Muscle of leg (tissue), 11 donors: ENCODE data around the gene GPC3. TPM values are rescaled to one million over a fixed set of nuclear protein-coding genes. Genes with fewer than 3 reads are reported as not detected.
"Not testable (repeated sequence)": the region's sequence is repeated elsewhere in the genome, so short reads cannot be mapped to it uniquely, and the experiment has no call there.

Experiments used
- DNase-seq: peaks from one replicate; pipeline ENCODE4 v3.0.0; 2013
- H3K27ac ChIP-seq: one replicate; pipeline ENCODE4 v1.5.1; 2013; ENCODE audit warnings: mild to moderate bottlenecking, low read length, control low read depth
- H3K27me3 ChIP-seq: one replicate; pipeline ENCODE4 v1.6.1; 2013; ENCODE audit warnings: low read length; ENCODE audit not compliant: control insufficient read depth, insufficient read depth
- H3K36me3 ChIP-seq: one replicate; pipeline ENCODE4 v1.6.1; 2013; ENCODE audit warnings: low read length; ENCODE audit not compliant: control insufficient read depth, insufficient read depth
- H3K4me1 ChIP-seq: one replicate; pipeline ENCODE4 v1.6.1; 2013; ENCODE audit warnings: low read length; ENCODE audit not compliant: control insufficient read depth, insufficient read depth
- H3K4me3 ChIP-seq: one replicate; pipeline ENCODE4 v1.5.1; 2013; ENCODE audit warnings: low read length, control low read depth
- H3K9me3 ChIP-seq: replicated peaks from 2 replicates; pipeline ENCODE4 v1.6.1; 2013; ENCODE audit warnings: low read depth, low read length; ENCODE audit not compliant: control insufficient read depth
- WGBS: methylation state at CpG from one replicate; pipeline ENCODE4 v1.1.5; 2013; ENCODE audit warnings: missing lambda C conversion rate; ENCODE audit not compliant: insufficient coverage; 5-methylcytosine and 5-hydroxymethylcytosine counted together
- polyA plus RNA-seq, 8 donors: library from polyadenylated mRNA; unstranded; fragments of 120-200 nt; gene quantifications; one replicate each; pipeline versions ENCODE4 v1.2.1 to v1.2.3, GENCODE V29; 2013; ENCODE audit warnings: inconsistent platforms in 1 of 8, low replicate concordance in 1 of 8; ENCODE audit not compliant: insufficient read length in 8 of 8, insufficient read depth in 1 of 8
- total RNA-seq: library from RNA; stranded (reverse); fragments of 120-200 nt; gene quantifications from one replicate; pipeline ENCODE4 v1.2.4, GENCODE V29; 2013

The GPC3 gene
- total and polyA plus RNA-seq, 9 donors = 271 to 581 (median 367) TPM

GRCh38 chrX:133533249-133533648, 452.1 kb downstream of the GPC3 start:
- Histone ChIP-seq H3K27me3 (peaks cover 9% of the 10 kb centered on the region), H3K4me1 (no peaks in the 10 kb centered on the region), H3K4me3 (no peak overlapping the region), H3K36me3 (peaks cover 4% of the 10 kb centered on the region), H3K9me3 (no peaks in the 10 kb centered on the region), H3K27ac (no peak overlapping the region)
- WGBS = 73% methylated on average over 2 of the region's 3 CpGs
- no peak for DNase-seq

GRCh38 chrX:133530960-133531359, 454.4 kb downstream of the GPC3 start:
- Histone ChIP-seq H3K27ac (no peak overlapping the region), H3K4me3 (no peak overlapping the region), H3K27me3 (peaks cover 3% of the 10 kb centered on the region), H3K4me1 (no peaks in the 10 kb centered on the region), H3K36me3 (peaks cover 4% of the 10 kb centered on the region), H3K9me3 (no peaks in the 10 kb centered on the region)
- DNase-seq = peak; percentile 55
- WGBS = 77% methylated on average over 4 of the region's 6 CpGs

- no peaks in the 10 kb centered on the region for H3K9me3 ChIP-seq
- H3K4me3 ChIP-seq = no peak overlapping the region
- DNase-seq = no peak
- peaks cover 2% of the 10 kb centered on the region for H3K27me3 ChIP-seq
- WGBS = 73% methylated on average over 1 of the region's 3 CpGs
- H3K4me1 ChIP-seq = no peaks in the 10 kb centered on the region
- peaks cover 4% of the 10 kb centered on the region for H3K36me3 ChIP-seq
- H3K27ac ChIP-seq = no peak overlapping the region
These were observed 455.8 kb downstream of the GPC3 start for GRCh38 chrX:133529578-133529977.

- peaks cover 6% of the 10 kb centered on the region for H3K4me1 ChIP-seq
- H3K27ac ChIP-seq = no peak overlapping the region
- H3K9me3 ChIP-seq = no peaks in the 10 kb centered on the region
- H3K36me3 ChIP-seq = no peaks in the 10 kb centered on the region
- H3K27me3 ChIP-seq = peaks cover 2% of the 10 kb centered on the region
- DNase-seq = no peak
- WGBS = no CpG with 5 or more reads among the region's 4 CpGs
- no peak overlapping the region for H3K4me3 ChIP-seq
These were observed 457.6 kb downstream of the GPC3 start for GRCh38 chrX:133527825-133528224.

GRCh38 chrX:133527415-133527814, 458.0 kb downstream of the GPC3 start:
- H3K9me3 ChIP-seq = no peaks in the 10 kb centered on the region
- WGBS = no CpG with 5 or more reads among the region's 3 CpGs
- no peak overlapping the region for H3K4me3 ChIP-seq

GRCh38 chrX:133526773-133527172, 458.6 kb downstream of the GPC3 start:
- not testable (repeated sequence) for H3K4me3 ChIP-seq, H3K36me3 ChIP-seq, H3K27me3 ChIP-seq, H3K9me3 ChIP-seq, H3K27ac ChIP-seq, H3K4me1 ChIP-seq, DNase-seq
- WGBS = 90% methylated on average over 3 of the region's 3 CpGs

More at GRCh38 chrX:133527415-133527814, 458.0 kb downstream of the GPC3 start:
- no peak for DNase-seq
- Histone ChIP-seq H3K36me3 (no peaks in the 10 kb centered on the region), H3K4me1 (peaks cover 6% of the 10 kb centered on the region), H3K27ac (no peak overlapping the region), H3K27me3 (peaks cover 2% of the 10 kb centered on the region)

GRCh38 chrX:133523526-133523925, 461.9 kb downstream of the GPC3 start:
- H3K27me3 ChIP-seq = peaks cover 5% of the 10 kb centered on the region
- WGBS = 69% methylated on average over 4 of the region's 7 CpGs
- no peaks in the 10 kb centered on the region for H3K9me3 ChIP-seq
- H3K27ac ChIP-seq = peak overlapping the region; percentile 63
- H3K4me1 ChIP-seq = peaks cover 6% of the 10 kb centered on the region
- H3K36me3 ChIP-seq = no peaks in the 10 kb centered on the region
- no peak overlapping the region for H3K4me3 ChIP-seq
- peak; percentile 38 for DNase-seq

- 36% methylated on average over 5 of the region's 5 CpGs for WGBS
- no peaks in the 10 kb centered on the region for H3K36me3 ChIP-seq
- H3K27ac ChIP-seq = peak overlapping the region; percentile 63
- H3K9me3 ChIP-seq = no peaks in the 10 kb centered on the region
- H3K4me1 ChIP-seq = peaks cover 6% of the 10 kb centered on the region
- DNase-seq = peak; percentile 82
- H3K27me3 ChIP-seq = peaks cover 5% of the 10 kb centered on the region
- no peak overlapping the region for H3K4me3 ChIP-seq
These were observed 462.3 kb downstream of the GPC3 start for GRCh38 chrX:133523081-133523487.

- H3K4me3 ChIP-seq = no peak overlapping the region
- DNase-seq = no peak
- no CpG with 5 or more reads among the region's 3 CpGs for WGBS
- no peak overlapping the region for H3K27ac ChIP-seq
- no peaks in the 10 kb centered on the region for H3K4me1 ChIP-seq
- peaks cover 15% of the 10 kb centered on the region for H3K27me3 ChIP-seq
- no peaks in the 10 kb centered on the region for H3K9me3 ChIP-seq
- no peaks in the 10 kb centered on the region for H3K36me3 ChIP-seq
These were observed 468.7 kb downstream of the GPC3 start for GRCh38 chrX:133516686-133517085.

GRCh38 chrX:133514486-133514885, 470.9 kb downstream of the GPC3 start:
- H3K36me3 ChIP-seq = no peaks in the 10 kb centered on the region
- no peak for DNase-seq
- peaks cover 16% of the 10 kb centered on the region for H3K27me3 ChIP-seq
- H3K27ac ChIP-seq = no peak overlapping the region
- no peaks in the 10 kb centered on the region for H3K9me3 ChIP-seq
- no peak overlapping the region for H3K4me3 ChIP-seq
- WGBS = no CpG with 5 or more reads among the region's 1 CpG
- H3K4me1 ChIP-seq = no peaks in the 10 kb centered on the region

GRCh38 chrX:133513123-133513522, 472.3 kb downstream of the GPC3 start:
- Histone ChIP-seq H3K9me3 (no peaks in the 10 kb centered on the region), H3K27me3 (peaks cover 19% of the 10 kb centered on the region), H3K4me3 (no peak overlapping the region), H3K4me1 (no peaks in the 10 kb centered on the region), H3K36me3 (no peaks in the 10 kb centered on the region), H3K27ac (no peak overlapping the region)
- no peak for DNase-seq
- WGBS = 100% methylated on average over 1 of the region's 5 CpGs
